K562 (cell line): ENCODE results near the gene GJA9. TPM values are rescaled to one million over a fixed set of nuclear protein-coding genes. Genes with fewer than 3 reads are reported as not detected.

Experiments used
- ATAC-seq: fragments of 200-7000 bp; cut with Tn5 transposase; 3 replicates; pipeline ENCODE4 v1.9.1; 2020; ENCODE audit warnings: moderate library complexity
- BruUV-seq: library from RNA; stranded (reverse); fragments of 400-500 nt; replicated peaks from 2 replicates; lab custom pipeline; 2021; lab: Mats Ljungman, UMichigan
- CTCF ChIA-PET: fragments of 300-600 bp; formaldehyde crosslinking; extraction: SDS; loops from one replicate; lab custom pipeline; 2021; ENCODE audit warnings: low intra/inter-chr PET ratio; lab: Yijun Ruan, JAX
- POLR2A ChIA-PET: fragments of 300-600, 350-650 bp; sonication (Branson Sonifier 250); formaldehyde crosslinking; extraction: SDS; loops from one replicate; lab custom pipeline; 2021; ENCODE audit warnings: antibody characterized with exemption, inconsistent platforms; lab: Yijun Ruan, JAX
- DNase-seq, 4 experiments: peaks; one replicate each; pipeline versions ENCODE4 v3.0.0 to v3.0.0-alpha.2; 2011 to 2018; ENCODE audit warnings: low spot score in 3 of 4, mixed read lengths in 3 of 4; ENCODE audit errors: extremely low read depth in 1 of 4
- FAIRE-seq: peaks from 2 replicates; lab custom pipeline; 2011; peaks lifted over from hg19 to GRCh38; lab: Jason Lieb, UNC
- H2AFZ ChIP-seq: 2 replicates; pipeline ENCODE4 v1.6.0; 2011; ENCODE audit warnings: low read depth, low read length, control low read depth, inconsistent platforms
- H3K27ac ChIP-seq: fragments of 200-600 bp; 3 replicates; pipeline ENCODE4 v1.8.0; 2011; ENCODE audit warnings: low read depth, mild to moderate bottlenecking, control low read depth, inconsistent platforms, low read length, moderate library complexity, mixed read lengths; ENCODE audit errors: extremely low read depth
- H3K27me3 ChIP-seq, 2 experiments: fragments of 300-600 bp in 1 of 2; 2 replicates in 1 of 2; 3 replicates in 1 of 2; pipeline versions ENCODE4 v1.6.0 to v1.8.0; 2011; ENCODE audit warnings: inconsistent platforms in 2 of 2, low read length in 2 of 2, mild to moderate bottlenecking in 1 of 2, mixed read lengths in 1 of 2, moderate library complexity in 1 of 2; ENCODE audit not compliant: control insufficient read depth in 2 of 2, insufficient read depth in 2 of 2
- H3K36me3 ChIP-seq: fragments of 300-600 bp; 3 replicates; pipeline ENCODE4 v1.8.0; 2011; ENCODE audit warnings: mild to moderate bottlenecking, low read length, inconsistent platforms; ENCODE audit not compliant: control insufficient read depth, insufficient read depth
- H3K4me1 ChIP-seq, 2 experiments: fragments of 200-600 bp in 1 of 2; replicated peaks in 1 of 2; 2 replicates in 1 of 2; 3 replicates in 1 of 2; pipeline versions ENCODE4 v1.5.1 to v1.8.0; 2011; ENCODE audit warnings: inconsistent platforms in 2 of 2, low read length in 2 of 2, mild to moderate bottlenecking in 1 of 2, mixed read lengths in 1 of 2, moderate library complexity in 1 of 2; ENCODE audit not compliant: control insufficient read depth in 2 of 2, insufficient read depth in 2 of 2
- H3K4me2 ChIP-seq: 2 replicates; pipeline ENCODE4 v1.6.1; 2011; ENCODE audit warnings: low read length, control low read depth, inconsistent platforms, mixed read lengths; ENCODE audit not compliant: insufficient read depth
- H3K4me3 ChIP-seq: fragments of 200-600 bp; sonication (generic), shearing (Covaris generic); 2 replicates; pipeline ENCODE4 v1.5.1; 2016; ENCODE audit warnings: control low read depth, inconsistent platforms
- H3K79me2 ChIP-seq: fragments of 200-600 bp; 3 replicates; pipeline ENCODE4 v1.8.0; 2011; ENCODE audit warnings: low read length, inconsistent platforms; ENCODE audit not compliant: control insufficient read depth, insufficient read depth
- H3K9ac ChIP-seq, 2 experiments: 2 replicates each; pipeline versions ENCODE4 v1.6.0 to v1.6.1; 2011; ENCODE audit warnings: low read depth in 2 of 2, low read length in 2 of 2, control low read depth in 1 of 2, inconsistent platforms in 1 of 2, mild to moderate bottlenecking in 1 of 2, mixed read lengths in 1 of 2; ENCODE audit not compliant: insufficient read depth in 1 of 2
- H3K9me1 ChIP-seq: one replicate; pipeline ENCODE4 v1.6.0; 2011; ENCODE audit warnings: inconsistent platforms, mild to moderate bottlenecking, low read length, moderate library complexity; ENCODE audit not compliant: control insufficient read depth, insufficient read depth
- H3K9me3 ChIP-seq: replicated peaks from 2 replicates; pipeline ENCODE4 v1.5.1; 2011; ENCODE audit warnings: low read depth, low read length, inconsistent platforms; ENCODE audit not compliant: control insufficient read depth, insufficient read depth
- H4K20me1 ChIP-seq: replicated peaks from 2 replicates; pipeline ENCODE4 v1.6.1; 2011; ENCODE audit warnings: low read length, inconsistent platforms, mixed read lengths; ENCODE audit not compliant: control insufficient read depth, insufficient read depth
- BMI1 ChIP-seq: fragments of 150-350 bp; IDR thresholded peaks from 2 replicates; pipeline ENCODE4 v1.6.1; 2014; ENCODE audit warnings: low read length
- CHD1 ChIP-seq: fragments of 200-600 bp; sonication (generic); IDR thresholded peaks from one replicate; pipeline ENCODE4 v1.6.1; 2012; ENCODE audit warnings: mild to moderate bottlenecking, moderate library complexity, low read length, inconsistent platforms
- DPF2 ChIP-seq: fragments of 450-650 bp; IDR thresholded peaks from 2 replicates; pipeline ENCODE4 v1.6.1; 2016
- ERF ChIP-seq: fragments of 450-650 bp; formaldehyde crosslinking; IDR thresholded peaks from 2 replicates; pipeline ENCODE4 v1.4.0; 2020; ENCODE audit warnings: mild to moderate bottlenecking, mixed read lengths
- POU5F1 ChIP-seq: fragments of 150-350 bp; IDR thresholded peaks from 2 replicates; pipeline ENCODE4 v1.6.1; 2014; ENCODE audit warnings: borderline replicate concordance, low read length, low read depth, mild to moderate bottlenecking; ENCODE audit not compliant: partially characterized antibody
- ZNF23 ChIP-seq: fragments of 250-450 bp; sonication (Bioruptor Pico); IDR thresholded peaks from 2 replicates; pipeline ENCODE4 v1.4.0; 2020; ENCODE audit warnings: mild to moderate bottlenecking
- ZNF239 ChIP-seq: fragments of 250-450 bp; sonication (Bioruptor Pico); IDR thresholded peaks from 2 replicates; pipeline ENCODE4 v1.4.0; 2020; ENCODE audit warnings: mild to moderate bottlenecking
- ZNF3 ChIP-seq: fragments of 250-450 bp; sonication (Bioruptor Pico); IDR thresholded peaks from 2 replicates; pipeline ENCODE4 v1.5.0; 2021; ENCODE audit warnings: mild to moderate bottlenecking, moderate library complexity
- ZNF444 ChIP-seq: fragments of 250-450 bp; sonication (Bioruptor Pico); IDR thresholded peaks from 2 replicates; pipeline ENCODE4 v1.4.0; 2020; ENCODE audit warnings: mild to moderate bottlenecking, moderate library complexity
- ZNF583 ChIP-seq: fragments of 250-450 bp; sonication (Bioruptor Pico); IDR thresholded peaks from 2 replicates; pipeline ENCODE4 v1.4.0; 2020
- ZNF764 ChIP-seq: fragments of 250-450 bp; sonication (Bioruptor Pico); IDR thresholded peaks from 2 replicates; pipeline ENCODE4 v1.4.0; 2020; ENCODE audit warnings: low read depth, mild to moderate bottlenecking, moderate library complexity
- WGBS: fragments of 100-300 bp; shearing (Covaris generic); methylation state at CpG from one replicate; pipeline ENCODE4 v1.1.6; 2016; ENCODE audit warnings: low coverage, mixed read lengths; ENCODE audit not compliant: insufficient coverage; ENCODE audit errors: missing lambda C conversion rate; 5-methylcytosine and 5-hydroxymethylcytosine counted together
- in situ Hi-C: fragments of 300-500 bp; cut with MboI; formaldehyde crosslinking; loops from 4 replicates; pipeline ENCODE4 v1.15.0; 2018; ENCODE audit warnings: inconsistent platforms, mixed read lengths
- intact Hi-C: fragments of 100-400 bp; cut with micrococcal nuclease; formaldehyde crosslinking; loops from 2 replicates; pipeline ENCODE4 v1.14.2; 2022
- polyA plus RNA-seq, 8 experiments: library from polyadenylated mRNA; depleted of rRNA in 4 of 8; stranded (reverse) in 5 of 8; unstranded in 3 of 8; fragments of >200 nt; fragmentation: Nextera tagmentation in 2 of 8; fragmentation: Illumina TruSeq in 1 of 8; extraction: Ambion mirVana in 2 of 8; extraction: Trizol in 1 of 8; gene quantifications; 2 replicates each; pipeline versions ENCODE4 v1.2.1 to v1.2.3, GENCODE V29; 2011 to 2014; ENCODE audit warnings: inconsistent platforms in 1 of 8, missing spikeins in 1 of 8
- total RNA-seq, 7 experiments: library from RNA; depleted of rRNA in 6 of 7; stranded (reverse); fragments of >200 nt in 6 of 7; fragmentation: Illumina TruSeq in 2 of 7; extraction: Trizol in 2 of 7; gene quantifications; 2 replicates each; pipeline versions ENCODE4 v1.2.1 to v1.2.3, GENCODE V29; 2011 to 2021; ENCODE audit warnings: low replicate concordance in 1 of 7
- TF ChIP-seq, protein P1 (sequence below): fragments of 250-450 bp; sonication (Bioruptor Pico); IDR thresholded peaks from 2 replicates; pipeline ENCODE4 v1.4.0; 2020
- TF ChIP-seq, protein P2 (sequence below): fragments of 250-450 bp; sonication (Bioruptor Pico); IDR thresholded peaks from 2 replicates; pipeline ENCODE4 v1.4.0; 2020

The GJA9 gene
- total and polyA plus RNA-seq, 9 of the 15 experiments (the other 6 are each of a cell fraction or from before 2014, with no cell fraction given) = not detected

- no peak for ATAC-seq
- TF ChIP-seq BMI1 = no peak
- TF ChIP-seq ZNF444 (CRISPR knock-in tag) = no peak
- TF ChIP-seq, protein P1, sequence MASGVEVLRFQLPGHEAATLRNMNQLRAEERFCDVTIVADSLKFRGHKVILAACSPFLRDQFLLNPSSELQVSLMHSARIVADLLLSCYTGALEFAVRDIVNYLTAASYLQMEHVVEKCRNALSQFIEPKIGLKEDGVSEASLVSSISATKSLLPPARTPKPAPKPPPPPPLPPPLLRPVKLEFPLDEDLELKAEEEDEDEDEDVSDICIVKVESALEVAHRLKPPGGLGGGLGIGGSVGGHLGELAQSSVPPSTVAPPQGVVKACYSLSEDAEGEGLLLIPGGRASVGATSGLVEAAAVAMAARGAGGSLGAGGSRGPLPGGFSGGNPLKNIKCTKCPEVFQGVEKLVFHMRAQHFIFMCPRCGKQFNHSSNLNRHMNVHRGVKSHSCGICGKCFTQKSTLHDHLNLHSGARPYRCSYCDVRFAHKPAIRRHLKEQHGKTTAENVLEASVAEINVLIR (CRISPR knock-in tag) = no peak
- TF ChIP-seq POU5F1 = no peak
- no peak for TF ChIP-seq DPF2
- TF ChIP-seq ERF (CRISPR knock-in tag) = no peak
- TF ChIP-seq ZNF3 (CRISPR knock-in tag) = no peak
- TF ChIP-seq ZNF239 = no peak
- TF ChIP-seq, protein P2, sequence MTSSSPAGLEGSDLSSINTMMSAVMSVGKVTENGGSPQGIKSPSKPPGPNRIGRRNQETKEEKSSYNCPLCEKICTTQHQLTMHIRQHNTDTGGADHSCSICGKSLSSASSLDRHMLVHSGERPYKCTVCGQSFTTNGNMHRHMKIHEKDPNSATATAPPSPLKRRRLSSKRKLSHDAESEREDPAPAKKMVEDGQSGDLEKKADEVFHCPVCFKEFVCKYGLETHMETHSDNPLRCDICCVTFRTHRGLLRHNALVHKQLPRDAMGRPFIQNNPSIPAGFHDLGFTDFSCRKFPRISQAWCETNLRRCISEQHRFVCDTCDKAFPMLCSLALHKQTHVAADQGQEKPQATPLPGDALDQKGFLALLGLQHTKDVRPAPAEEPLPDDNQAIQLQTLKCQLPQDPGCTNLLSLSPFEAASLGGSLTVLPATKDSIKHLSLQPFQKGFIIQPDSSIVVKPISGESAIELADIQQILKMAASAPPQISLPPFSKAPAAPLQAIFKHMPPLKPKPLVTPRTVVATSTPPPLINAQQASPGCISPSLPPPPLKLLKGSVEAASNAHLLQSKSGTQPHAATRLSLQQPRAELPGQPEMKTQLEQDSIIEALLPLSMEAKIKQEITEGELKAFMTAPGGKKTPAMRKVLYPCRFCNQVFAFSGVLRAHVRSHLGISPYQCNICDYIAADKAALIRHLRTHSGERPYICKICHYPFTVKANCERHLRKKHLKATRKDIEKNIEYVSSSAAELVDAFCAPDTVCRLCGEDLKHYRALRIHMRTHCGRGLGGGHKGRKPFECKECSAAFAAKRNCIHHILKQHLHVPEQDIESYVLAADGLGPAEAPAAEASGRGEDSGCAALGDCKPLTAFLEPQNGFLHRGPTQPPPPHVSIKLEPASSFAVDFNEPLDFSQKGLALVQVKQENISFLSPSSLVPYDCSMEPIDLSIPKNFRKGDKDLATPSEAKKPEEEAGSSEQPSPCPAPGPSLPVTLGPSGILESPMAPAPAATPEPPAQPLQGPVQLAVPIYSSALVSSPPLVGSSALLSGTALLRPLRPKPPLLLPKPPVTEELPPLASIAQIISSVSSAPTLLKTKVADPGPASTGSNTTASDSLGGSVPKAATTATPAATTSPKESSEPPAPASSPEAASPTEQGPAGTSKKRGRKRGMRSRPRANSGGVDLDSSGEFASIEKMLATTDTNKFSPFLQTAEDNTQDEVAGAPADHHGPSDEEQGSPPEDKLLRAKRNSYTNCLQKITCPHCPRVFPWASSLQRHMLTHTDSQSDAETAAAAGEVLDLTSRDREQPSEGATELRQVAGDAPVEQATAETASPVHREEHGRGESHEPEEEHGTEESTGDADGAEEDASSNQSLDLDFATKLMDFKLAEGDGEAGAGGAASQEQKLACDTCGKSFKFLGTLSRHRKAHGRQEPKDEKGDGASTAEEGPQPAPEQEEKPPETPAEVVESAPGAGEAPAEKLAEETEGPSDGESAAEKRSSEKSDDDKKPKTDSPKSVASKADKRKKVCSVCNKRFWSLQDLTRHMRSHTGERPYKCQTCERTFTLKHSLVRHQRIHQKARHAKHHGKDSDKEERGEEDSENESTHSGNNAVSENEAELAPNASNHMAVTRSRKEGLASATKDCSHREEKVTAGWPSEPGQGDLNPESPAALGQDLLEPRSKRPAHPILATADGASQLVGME = no peak
- TF ChIP-seq ZNF583 = no peak
- no peak for TF ChIP-seq ZNF23 (CRISPR knock-in tag)
- no peak for TF ChIP-seq CHD1
- TF ChIP-seq ZNF764 = no peak
Measured at GRCh38 chr1:38888423-38889333, 7.3 kb upstream of the GJA9 start.

More at GRCh38 chr1:38888423-38889333, 7.3 kb upstream of the GJA9 start:
- H4K20me1 ChIP-seq = no peaks in the 10 kb centered on the region
- CTCF ChIA-PET = no interaction called here
- no peak overlapping the region for H3K4me3 ChIP-seq
- in situ Hi-C loops = no loop called here
- H3K36me3 ChIP-seq = no peaks in the 10 kb centered on the region
- no TSS peak for BruUV-seq
- no peak for DNase-seq
- peaks cover 8 to 17% of the 10 kb centered on the region in 2 experiments; a peak in 4 of 5 replicates for H3K27me3 ChIP-seq
- no peak for FAIRE-seq
- H2AFZ ChIP-seq = no peak overlapping the region
- no peaks in the 10 kb centered on the region for H3K4me1 ChIP-seq
- no peaks in the 10 kb centered on the region for H3K79me2 ChIP-seq
- WGBS = 6% methylated on average over 9 of the region's 9 CpGs
- H3K4me2 ChIP-seq = no peak overlapping the region
- H3K9me1 ChIP-seq = no peaks in the 10 kb centered on the region
- no peak overlapping the region for H3K9ac ChIP-seq
- intact Hi-C loops = no loop called here
- POLR2A ChIA-PET = no interaction called here
- no peaks in the 10 kb centered on the region for H3K9me3 ChIP-seq
- no peak overlapping the region for H3K27ac ChIP-seq
